ENCODE results near the gene GPR142.

GPR142 gene

GRCh38 chr17:74334393-74335039 is 32.8 kb upstream of the GPR142 start:
- H3K27ac ChIP-seq (ENCODE audit: extremely low read depth, low read depth, low read length), result no peak overlapping the region
- TF ChIP-seq ZNF202 (tag by site-specific recombination; IDR thresholded peaks at IDR 0.05; ENCODE audit: borderline replicate concordance), result no peak
- no peak for TF ChIP-seq ZNF561 (tag by site-specific recombination; IDR thresholded peaks at IDR 0.05; ENCODE audit: borderline replicate concordance)
- TF ChIP-seq ZNF48 (tag by site-specific recombination; IDR thresholded peaks at IDR 0.05), result no peak
- TF ChIP-seq ZNF530 (tag by site-specific recombination; IDR thresholded peaks at IDR 0.05; ENCODE audit: low read depth), result no peak
- TF ChIP-seq ZNF785 (tag by site-specific recombination; IDR thresholded peaks at IDR 0.05), result no peak
- TF ChIP-seq ZNF830 (tag by site-specific recombination; IDR thresholded peaks at IDR 0.05; ENCODE audit: low read depth), result no peak
- TF ChIP-seq KLF9 (tag by site-specific recombination; IDR thresholded peaks at IDR 0.05; ENCODE audit: low read depth), result no peak
- H3K4me3 ChIP-seq (ENCODE audit: low read depth, low read length), result no peak overlapping the region
- CTCF ChIA-PET, result interaction anchor here (0.6 to 2.4 kb wide), 2 partner anchors 33 to 35 kb away, joined by 3 to 8 read pairs; partner anchors contain the start of gene GPR142
- H3K4me1 ChIP-seq (ENCODE audit: control insufficient read depth, insufficient read depth, low read length), result no peaks in the 10 kb centered on the region
- H3K9me3 ChIP-seq (ENCODE audit: control insufficient read depth, insufficient read depth, low read depth, low read length), result no peaks in the 10 kb centered on the region
- H3K36me3 ChIP-seq (ENCODE audit: control insufficient read depth in 2 of 2, insufficient read depth in 1 of 2, low read length in 2 of 2), result no peaks in the 10 kb centered on the region
- POLR2A ChIA-PET, result interaction anchor here (0.6 to 1.1 kb wide), 2 partner anchors 30 to 75 kb away, joined by 3 to 4 read pairs; no protein-coding TSS in a partner anchor

GRCh38 chr17:74335529-74336062 is 31.7 kb upstream of the GPR142 start:
- ChIA-PET POLR2A (interaction anchor here (0.6 kb wide), 1 partner anchor 84 kb away, joined by 3 read pairs; no protein-coding TSS in a partner anchor), CTCF (interaction anchor here (1.3 to 2.4 kb wide), 2 partner anchors 27 to 32 kb away, joined by 4 to 8 read pairs; partner anchors contain the start of gene GPR142)
- H3K27ac ChIP-seq (ENCODE audit: extremely low read depth, low read depth, low read length), result no peak overlapping the region
- no peaks in the 10 kb centered on the region for H3K4me1 ChIP-seq (ENCODE audit: control insufficient read depth, insufficient read depth, low read length)
- H3K36me3 ChIP-seq (ENCODE audit: control insufficient read depth in 2 of 2, insufficient read depth in 1 of 2, low read length in 2 of 2), result no peaks in the 10 kb centered on the region
- no peak overlapping the region for H3K4me3 ChIP-seq (ENCODE audit: low read depth, low read length)
- no peaks in the 10 kb centered on the region for H3K9me3 ChIP-seq (ENCODE audit: control insufficient read depth, insufficient read depth, low read depth, low read length)
- peak; percentile 58 for TF ChIP-seq ZIC2 (tag by site-specific recombination; IDR thresholded peaks at IDR 0.05)
- TF ChIP-seq ZNF670 (tag by site-specific recombination; IDR thresholded peaks at IDR 0.05; ENCODE audit: low read depth), result no peak

- no peak for TF ChIP-seq ZNF184 (tag by site-specific recombination; IDR thresholded peaks at IDR 0.05)
- peak; percentile 55; the same call in 1 of the 2 replicates for TF ChIP-seq ZNF10 (tag by site-specific recombination; IDR thresholded peaks at IDR 0.05)
- TF ChIP-seq ZNF24 (tag by site-specific recombination; IDR thresholded peaks at IDR 0.05), result no peak
- no peak for TF ChIP-seq ZNF354C (tag by site-specific recombination; IDR thresholded peaks at IDR 0.05; ENCODE audit: borderline replicate concordance, low read depth)
- no peak for TF ChIP-seq ZNF658 (tag by site-specific recombination; IDR thresholded peaks at IDR 0.05)
- no peak for TF ChIP-seq ZNF335 (tag by site-specific recombination; conservative IDR thresholded peaks at IDR 0.05)
- no peak for TF ChIP-seq PRDM1 (tag by site-specific recombination; IDR thresholded peaks at IDR 0.05)
- TF ChIP-seq ZEB2 (tag by site-specific recombination; IDR thresholded peaks at IDR 0.05), result no peak
- no peak overlapping the region for H3K27ac ChIP-seq (ENCODE audit: extremely low read depth, low read depth, low read length)
- no peaks in the 10 kb centered on the region for H3K9me3 ChIP-seq (ENCODE audit: control insufficient read depth, insufficient read depth, low read depth, low read length)
- H3K36me3 ChIP-seq (ENCODE audit: control insufficient read depth in 2 of 2, insufficient read depth in 1 of 2, low read length in 2 of 2), result no peaks in the 10 kb centered on the region
- ChIA-PET POLR2A (no interaction called here), CTCF (interaction anchor here (1.3 kb wide), 1 partner anchor 26 kb away, joined by 4 read pairs; no protein-coding TSS in a partner anchor)
- H3K4me1 ChIP-seq (ENCODE audit: control insufficient read depth, insufficient read depth, low read length), result no peaks in the 10 kb centered on the region
- no peak overlapping the region for H3K4me3 ChIP-seq (ENCODE audit: low read depth, low read length)
Observed at GRCh38 chr17:74336307-74336706, 31.0 kb upstream of the GPR142 start.

DNA sequence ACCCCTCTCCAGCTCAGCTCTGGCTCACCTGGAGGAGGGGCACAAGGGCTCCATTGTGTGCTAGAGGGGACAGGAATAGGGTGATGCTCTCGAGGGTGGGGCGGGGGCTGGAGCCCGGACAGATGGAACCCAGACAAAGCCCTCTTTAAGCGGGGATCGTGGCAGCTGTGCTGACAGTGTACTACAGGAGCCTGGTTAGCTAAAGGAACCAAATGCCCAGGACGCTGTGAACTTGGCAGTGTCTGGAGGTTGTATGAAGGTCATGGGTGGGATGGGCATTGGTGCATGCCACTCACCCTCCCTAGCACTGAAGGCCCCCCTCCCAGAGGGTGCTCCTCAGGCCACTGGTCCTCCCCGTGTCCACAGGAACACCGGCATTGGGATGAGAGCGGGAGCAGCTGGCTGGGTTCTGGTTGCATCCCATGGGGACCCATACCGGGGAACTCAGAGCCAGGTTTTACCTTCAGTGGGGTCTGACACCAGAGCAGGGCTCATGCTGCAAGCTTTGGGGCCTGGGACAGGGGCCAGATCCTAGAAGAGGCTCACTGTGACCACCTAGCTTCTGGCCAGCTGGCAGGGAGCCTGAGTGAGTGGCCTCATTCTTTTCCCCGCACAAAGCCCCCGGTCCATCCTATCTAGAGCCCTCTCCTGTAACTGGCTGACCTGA is 29.3 kb upstream of the GPR142 start:
- H3K9me3 ChIP-seq (ENCODE audit: control insufficient read depth, insufficient read depth, low read depth, low read length), result no peaks in the 10 kb centered on the region
- no peak overlapping the region for H3K27ac ChIP-seq (ENCODE audit: extremely low read depth, low read depth, low read length)
- H3K4me1 ChIP-seq (ENCODE audit: control insufficient read depth, insufficient read depth, low read length), result no peaks in the 10 kb centered on the region
- H3K36me3 ChIP-seq (ENCODE audit: control insufficient read depth in 2 of 2, insufficient read depth in 1 of 2, low read length in 2 of 2), result no peaks in the 10 kb centered on the region
- H3K4me3 ChIP-seq (ENCODE audit: low read depth, low read length), result no peak overlapping the region
- CTCF ChIA-PET, result interaction anchor here (0.6 to 1.6 kb wide), 5 partner anchors 17 to 554 kb away, joined by 3 to 5 read pairs (median 3); no protein-coding TSS in a partner anchor
- POLR2A ChIA-PET, result no interaction called here
- no peak for TF ChIP-seq OVOL3 (tag by site-specific recombination; IDR thresholded peaks at IDR 0.05)
- no peak for TF ChIP-seq ZNF558 (tag by site-specific recombination; IDR thresholded peaks at IDR 0.05)
- no peak for TF ChIP-seq ZNF221 (tag by site-specific recombination; IDR thresholded peaks at IDR 0.05; ENCODE audit: borderline replicate concordance)
- TF ChIP-seq ZNF311 (tag by site-specific recombination; IDR thresholded peaks at IDR 0.05; ENCODE audit: borderline replicate concordance), result no peak
- TF ChIP-seq ZFP41 (tag by site-specific recombination; IDR thresholded peaks at IDR 0.05; ENCODE audit: borderline replicate concordance), result no peak
- TF ChIP-seq ZBTB49 (tag by site-specific recombination; IDR thresholded peaks at IDR 0.05; ENCODE audit: low read depth), result no peak
